Suppressor macrophage treated with lipopolysaccharide for 4 hours (primary cell): ENCODE results near the gene BZW1.
A peak's percentile ranks its signal among the peaks of the same experiment; 100 is the strongest.

Experiments
- DNase-seq: peaks from one replicate; pipeline ENCODE4 v3.0.0-alpha.2; 2020

BZW1 gene

GRCh38 chr2:200843993-200844948, 32.6 kb downstream of the BZW1 start:
- no peak for DNase-seq

- DNase-seq = no peak
Measured at GRCh38 chr2:200845194-200845593, 33.5 kb downstream of the BZW1 start.

- no peak for DNase-seq
Measured at GRCh38 chr2:200845669-200846325, 34.1 kb downstream of the BZW1 start.

GRCh38 chr2:200847269-200847668, 35.6 kb downstream of the BZW1 start:
- DNase-seq = peak; percentile 76

- DNase-seq = no peak
Measured at GRCh38 chr2:200847939-200848338, 36.2 kb downstream of the BZW1 start.

GRCh38 chr2:200850512-200851256, 39.0 kb downstream of the BZW1 start:
- no peak for DNase-seq

GRCh38 chr2:200851398-200852248, 39.9 kb downstream of the BZW1 start:
- no peak for DNase-seq

GRCh38 chr2:200852605-200853004, 40.9 kb downstream of the BZW1 start:
- DNase-seq = no peak

GRCh38 chr2:200856806-200857205, 45.1 kb downstream of the BZW1 start:
- no peak for DNase-seq

GRCh38 chr2:200860092-200860795, 48.5 kb downstream of the BZW1 start:
- DNase-seq = no peak

- DNase-seq = no peak
Measured at GRCh38 chr2:200861617-200862155, 50.0 kb downstream of the BZW1 start.

- peak; percentile 89 for DNase-seq
Measured at GRCh38 chr2:200862532-200863000, 50.9 kb downstream of the BZW1 start.

- DNase-seq = no peak
Measured at GRCh38 chr2:200863782-200864175, 52.1 kb downstream of the BZW1 start.

GRCh38 chr2:200864176-200865034, 52.7 kb downstream of the BZW1 start, which contains the start of gene CLK1:
CLK1 (minus strand) TSS chr2:200864658; CDS start chr2:200861862, 2,796 bp downstream.
- peak; percentile 98 for DNase-seq

- no peak for DNase-seq
Measured at GRCh38 chr2:200869014-200869413, 57.3 kb downstream of the BZW1 start.

- DNase-seq = no peak
Measured at GRCh38 chr2:200871151-200871550, 59.4 kb downstream of the BZW1 start.

GRCh38 chr2:200873560-200873959, 61.9 kb downstream of the BZW1 start:
- DNase-seq = no peak
